Dermis microvascular lymphatic vessel endothelial cell (primary cell): ENCODE measurements around the gene NAV2. TPM values are rescaled to one million over a fixed set of nuclear protein-coding genes. Genes with fewer than 3 reads are reported as not detected.
A peak's percentile ranks its signal among the peaks of the same experiment; 100 is the strongest.
"Not testable (repeated sequence)": the region's sequence is repeated elsewhere in the genome, so short reads cannot be mapped to it uniquely, and the experiment has no call there.

Experiments
- DNase-seq, 2 donors: peaks; one replicate each; pipeline versions ENCODE4 v3.0.0 to v3.0.0-alpha.2; 2010; ENCODE audit warnings: low read depth in 2 of 2
- total RNA-seq: library from RNA; depleted of rRNA; stranded (reverse); fragments of >200 nt; gene quantifications from 2 replicates; pipeline ENCODE4 v1.2.1, GENCODE V29; 2014

Gene NAV2
- total RNA-seq, 1 donor from 2014 or later, result 3.2 TPM

- no peak for DNase-seq
Observed at GRCh38 chr11:19946681-19947080, 234.0 kb downstream of the NAV2 start.

GRCh38 chr11:19947537-19948114 is 235.0 kb downstream of the NAV2 start:
- no peak for DNase-seq

- no peak for DNase-seq
Observed at GRCh38 chr11:19949606-19950005, 237.0 kb downstream of the NAV2 start.

- DNase-seq, result peak; percentile 27 to 68
Observed at GRCh38 chr11:19951558-19952115, 239.0 kb downstream of the NAV2 start.

- DNase-seq, result peak in 1 of 2 donors; percentile 81
Observed at GRCh38 chr11:19952116-19952605, 239.5 kb downstream of the NAV2 start.

- DNase-seq, result no peak
Observed at GRCh38 chr11:19952911-19953310, 240.3 kb downstream of the NAV2 start.

GRCh38 chr11:19953336-19953735 is 240.7 kb downstream of the NAV2 start:
- peak in 1 of 2 donors; percentile 77 for DNase-seq

- DNase-seq, result peak in 1 of 2 donors; percentile 84
Observed at GRCh38 chr11:19953909-19954308, 241.3 kb downstream of the NAV2 start.

- DNase-seq, result peak in 1 of 2 donors; percentile 29
Observed at GRCh38 chr11:19954899-19955298, 242.3 kb downstream of the NAV2 start.

GRCh38 chr11:19955660-19956059 is 243.0 kb downstream of the NAV2 start:
- no peak for DNase-seq

GRCh38 chr11:19956228-19956627 is 243.6 kb downstream of the NAV2 start:
- no peak for DNase-seq

GRCh38 chr11:19957294-19957943 is 244.8 kb downstream of the NAV2 start:
- no peak for DNase-seq

- peak in 1 of 2 donors; percentile 88 for DNase-seq
Observed at GRCh38 chr11:19958204-19958603, 245.6 kb downstream of the NAV2 start.

GRCh38 chr11:19959210-19959609 is 246.6 kb downstream of the NAV2 start:
- DNase-seq, result no peak

- DNase-seq, result no peak
Observed at GRCh38 chr11:19959648-19960059, 247.0 kb downstream of the NAV2 start.

GRCh38 chr11:19960410-19960809 is 247.8 kb downstream of the NAV2 start:
- not testable (repeated sequence) for DNase-seq

GRCh38 chr11:19961225-19961624 is 248.6 kb downstream of the NAV2 start:
- DNase-seq, result no peak

- DNase-seq, result no peak
Observed at GRCh38 chr11:19962053-19962800, 249.6 kb downstream of the NAV2 start.

- no peak for DNase-seq
Observed at GRCh38 chr11:19962801-19963175, 250.2 kb downstream of the NAV2 start.

GRCh38 chr11:19963697-19964387 is 251.2 kb downstream of the NAV2 start:
- DNase-seq, result no peak

GRCh38 chr11:19966441-19966840 is 253.8 kb downstream of the NAV2 start:
- no peak for DNase-seq

GRCh38 chr11:19966927-19967326 is 254.3 kb downstream of the NAV2 start:
- no peak for DNase-seq
